GM19025 (cell line): Measurements from ENCODE around the gene ISG20L2.
"Not testable (repeated sequence)": the region's sequence is repeated elsewhere in the genome, so short reads cannot be mapped to it uniquely, and the experiment has no call there.

Experiments used
- ATAC-seq: cut with Tn5 transposase; IDR thresholded peaks from one replicate; pipeline ENCODE4 v1.9.1; 2021; ENCODE audit warnings: mild to moderate bottlenecking, low read depth, moderate library complexity; ENCODE audit not compliant: unreplicated experiment

ISG20L2 gene

GRCh38 chr1:156728599-156729462 is at the start of gene ISG20L2:
ISG20L2 (minus strand) TSS chr1:156728766; CDS start chr1:156727652, 1,114 bp downstream.
- peak; percentile 91 for ATAC-seq

- no peak for ATAC-seq
These were observed 49.0 kb upstream of the ISG20L2 start for GRCh38 chr1:156777573-156777972.

- no peak for ATAC-seq
These were observed 48.4 kb upstream of the ISG20L2 start for GRCh38 chr1:156776942-156777341.

- no peak for ATAC-seq
These were observed 47.2 kb upstream of the ISG20L2 start for GRCh38 chr1:156775799-156776198.

- no peak for ATAC-seq
These were observed 45.0 kb upstream of the ISG20L2 start for GRCh38 chr1:156773607-156774006.

- ATAC-seq = no peak
These were observed 44.3 kb upstream of the ISG20L2 start for GRCh38 chr1:156772728-156773497.

GRCh38 chr1:156772222-156772621 is 43.7 kb upstream of the ISG20L2 start:
- no peak for ATAC-seq

- ATAC-seq = no peak
These were observed 40.2 kb upstream of the ISG20L2 start for GRCh38 chr1:156768610-156769295.

- no peak for ATAC-seq
These were observed 39.5 kb upstream of the ISG20L2 start for GRCh38 chr1:156767879-156768604.

DNA sequence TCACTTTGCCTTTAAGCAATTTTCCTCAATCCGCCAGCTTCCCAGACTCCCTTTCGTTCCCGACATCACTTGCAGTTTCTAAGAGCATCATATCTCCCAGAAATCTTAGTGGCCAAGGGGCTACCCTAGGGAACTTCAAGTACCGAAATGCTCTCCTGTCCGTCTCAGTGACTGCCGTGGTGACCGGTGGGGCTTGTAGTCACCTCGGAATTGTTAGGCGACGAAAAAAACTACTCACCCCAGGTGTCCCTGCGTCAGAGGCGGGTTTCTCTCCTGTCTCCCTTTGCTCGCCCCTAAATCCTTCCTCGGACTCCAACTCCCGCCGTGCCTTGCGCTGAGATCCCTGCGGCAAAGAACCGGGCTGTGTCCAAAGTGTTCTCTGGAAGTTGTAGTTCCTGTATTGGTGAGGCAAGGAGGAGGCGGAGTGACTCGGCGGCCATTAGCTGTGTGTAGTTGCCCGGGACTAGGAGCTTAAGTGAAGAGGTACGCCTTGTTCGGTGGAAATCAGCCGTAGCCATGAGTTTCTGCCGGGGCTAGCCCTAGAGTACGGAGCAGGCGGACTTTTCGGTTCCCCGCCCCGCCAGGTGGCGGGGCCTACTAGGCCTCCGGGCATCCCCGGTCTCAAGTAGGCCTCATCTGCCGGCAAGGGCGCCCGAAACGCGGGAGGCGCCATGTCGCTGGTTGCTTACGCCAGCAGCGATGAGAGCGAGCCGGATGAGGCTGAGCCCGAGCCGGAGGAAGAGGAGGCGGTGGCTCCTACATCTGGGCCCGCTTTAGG is 38.7 kb upstream of the ISG20L2 start, which contains the start of gene PRCC:
TSS of gene PRCC (plus strand) at position 435 of the 778 bp plus-strand sequence. CDS start at position 672, 237 bp downstream.
- ATAC-seq = peak; percentile 89

GRCh38 chr1:156766298-156767100 is 37.9 kb upstream of the ISG20L2 start:
- ATAC-seq = peak; percentile 4

- ATAC-seq = no peak
These were observed 37.1 kb upstream of the ISG20L2 start for GRCh38 chr1:156765666-156766065.

DNA sequence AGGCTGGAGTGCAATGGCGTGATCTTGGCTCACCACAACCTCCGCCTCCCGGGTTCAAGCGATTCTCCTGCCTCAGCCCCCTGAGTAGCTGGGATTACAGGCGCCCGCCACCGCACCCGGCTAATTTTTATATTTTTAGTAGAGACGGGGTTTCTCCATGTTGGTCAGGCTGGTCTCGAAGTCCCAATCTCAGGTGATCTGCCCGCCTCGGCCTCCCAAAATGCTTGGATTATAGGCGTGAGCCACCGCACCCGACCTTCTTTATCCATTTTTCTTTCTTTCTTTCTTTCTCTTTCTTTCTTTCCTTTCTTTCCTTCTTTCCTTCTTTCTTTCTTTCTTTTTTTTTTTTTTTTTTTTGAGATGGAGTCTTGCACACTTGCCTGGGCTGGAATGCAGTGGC is 36.6 kb upstream of the ISG20L2 start:
- not testable (repeated sequence) for ATAC-seq

DNA sequence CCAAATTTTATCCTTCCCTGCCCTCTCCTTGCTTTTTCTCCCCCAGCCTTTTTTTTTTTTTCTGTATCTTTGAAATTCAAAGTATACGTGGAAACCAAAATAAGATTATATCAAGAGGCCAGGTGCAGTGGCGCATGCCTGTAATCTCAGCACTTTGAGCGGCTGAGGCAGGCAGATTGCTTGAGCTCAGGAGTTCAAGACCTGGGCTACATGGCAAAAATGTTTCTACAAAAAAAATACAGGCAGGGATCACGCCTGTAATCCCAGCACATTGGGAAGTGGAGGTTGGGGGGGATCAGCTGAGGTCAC is 32.2 kb upstream of the ISG20L2 start:
- no peak for ATAC-seq

DNA sequence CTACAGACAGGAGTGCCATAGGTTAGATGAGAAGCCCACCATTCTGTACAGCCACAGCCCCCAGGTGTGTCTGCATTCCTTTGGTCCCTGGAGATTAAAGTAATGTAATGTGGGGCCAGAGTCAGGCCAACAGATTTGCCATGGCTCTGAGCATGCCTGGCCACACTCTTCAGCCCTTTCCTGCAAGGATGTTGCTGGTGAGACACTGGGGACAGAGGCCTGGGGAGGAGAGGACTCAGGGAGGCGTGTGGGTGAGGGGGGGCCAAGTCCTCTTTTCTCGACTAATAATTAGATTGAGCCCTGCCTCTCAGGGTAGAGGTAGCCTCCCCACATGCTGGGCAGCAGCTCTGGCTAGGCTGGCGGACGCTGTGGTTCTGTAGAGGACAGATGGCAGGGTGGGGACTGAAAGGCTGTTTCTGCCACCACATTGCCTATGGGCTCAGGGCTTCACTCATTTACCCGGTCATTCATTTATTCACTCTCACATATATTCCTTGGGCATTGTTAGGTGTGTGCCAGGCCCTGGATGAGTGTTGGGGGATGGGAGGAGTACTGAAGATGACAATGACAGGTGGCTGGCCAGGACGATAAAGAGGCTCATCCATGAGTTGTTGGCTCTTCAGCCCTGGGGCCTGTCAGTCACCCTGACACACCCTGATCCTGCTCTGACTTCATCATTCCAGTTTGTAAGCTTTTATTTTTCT is 31.7 kb upstream of the ISG20L2 start:
- ATAC-seq = no peak

DNA sequence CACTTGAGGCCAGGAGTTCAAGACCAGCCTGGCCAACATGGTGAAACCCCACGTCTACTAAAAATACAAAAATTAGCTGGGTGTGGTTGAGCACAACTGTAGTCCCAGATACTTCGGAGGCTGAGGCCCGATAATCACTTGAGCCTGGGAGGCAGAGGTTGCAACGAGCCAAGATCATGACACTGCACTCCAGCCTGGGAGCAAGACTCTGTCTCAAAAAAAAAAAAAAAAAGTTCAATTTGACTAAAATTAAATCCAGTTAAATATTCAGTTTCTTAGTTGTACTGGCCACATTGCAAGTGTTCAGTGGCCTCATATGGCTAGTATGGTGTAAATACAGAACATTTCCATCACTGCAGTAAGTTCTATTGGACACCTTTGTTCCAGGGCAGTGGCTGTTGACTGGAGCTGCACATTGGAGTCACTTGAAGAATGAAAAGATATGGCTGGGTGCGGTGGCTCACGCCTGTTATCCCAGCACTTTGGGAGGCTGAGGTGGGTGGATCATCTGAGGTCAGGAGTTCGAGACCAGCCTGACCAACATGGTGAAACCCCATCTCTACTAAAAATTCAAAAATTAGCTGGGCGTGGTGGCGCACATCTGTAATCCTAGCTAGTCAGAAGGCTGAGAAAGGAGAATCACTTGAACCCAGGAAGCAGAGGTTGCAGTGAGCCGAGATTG is 29.1 kb upstream of the ISG20L2 start:
- ATAC-seq = not testable (repeated sequence)

- ATAC-seq = no peak
These were observed 27.8 kb upstream of the ISG20L2 start for GRCh38 chr1:156756355-156756754.

- no peak for ATAC-seq
These were observed 27.0 kb upstream of the ISG20L2 start for GRCh38 chr1:156755527-156755950.
